ENCODE results near the gene SLAMF7.
"Not testable (repeated sequence)": the region's sequence is repeated elsewhere in the genome, so short reads cannot be mapped to it uniquely, and the experiment has no call there.

The SLAMF7 gene, protein sequence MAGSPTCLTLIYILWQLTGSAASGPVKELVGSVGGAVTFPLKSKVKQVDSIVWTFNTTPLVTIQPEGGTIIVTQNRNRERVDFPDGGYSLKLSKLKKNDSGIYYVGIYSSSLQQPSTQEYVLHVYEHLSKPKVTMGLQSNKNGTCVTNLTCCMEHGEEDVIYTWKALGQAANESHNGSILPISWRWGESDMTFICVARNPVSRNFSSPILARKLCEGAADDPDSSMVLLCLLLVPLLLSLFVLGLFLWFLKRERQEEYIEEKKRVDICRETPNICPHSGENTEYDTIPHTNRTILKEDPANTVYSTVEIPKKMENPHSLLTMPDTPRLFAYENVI

DNA sequence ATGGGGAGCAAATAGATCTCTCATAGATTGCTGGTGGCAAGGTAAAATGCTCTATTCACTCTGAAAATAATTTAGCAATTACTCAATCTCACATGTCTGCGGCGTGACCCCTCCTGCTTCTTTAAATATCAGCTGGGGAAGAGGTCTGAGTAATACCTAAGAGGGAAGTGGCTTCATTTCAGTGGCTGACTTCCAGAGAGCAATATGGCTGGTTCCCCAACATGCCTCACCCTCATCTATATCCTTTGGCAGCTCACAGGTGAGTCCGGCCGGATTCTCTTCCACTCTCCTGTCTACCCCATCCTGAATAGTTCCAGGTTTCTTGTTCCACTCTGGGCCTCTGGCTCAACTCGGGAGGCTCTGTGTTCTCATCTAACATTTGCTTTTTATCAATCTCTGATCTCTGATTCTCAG, at the start of gene SLAMF7:
SLAMF7 (plus strand) TSS at position 150 of the 414 bp plus-strand sequence; CDS start at position 205, 55 bp downstream.
- H3K27ac ChIP-seq: no peak within 1 kb of the TSS
- TF ChIP-seq, protein P1, sequence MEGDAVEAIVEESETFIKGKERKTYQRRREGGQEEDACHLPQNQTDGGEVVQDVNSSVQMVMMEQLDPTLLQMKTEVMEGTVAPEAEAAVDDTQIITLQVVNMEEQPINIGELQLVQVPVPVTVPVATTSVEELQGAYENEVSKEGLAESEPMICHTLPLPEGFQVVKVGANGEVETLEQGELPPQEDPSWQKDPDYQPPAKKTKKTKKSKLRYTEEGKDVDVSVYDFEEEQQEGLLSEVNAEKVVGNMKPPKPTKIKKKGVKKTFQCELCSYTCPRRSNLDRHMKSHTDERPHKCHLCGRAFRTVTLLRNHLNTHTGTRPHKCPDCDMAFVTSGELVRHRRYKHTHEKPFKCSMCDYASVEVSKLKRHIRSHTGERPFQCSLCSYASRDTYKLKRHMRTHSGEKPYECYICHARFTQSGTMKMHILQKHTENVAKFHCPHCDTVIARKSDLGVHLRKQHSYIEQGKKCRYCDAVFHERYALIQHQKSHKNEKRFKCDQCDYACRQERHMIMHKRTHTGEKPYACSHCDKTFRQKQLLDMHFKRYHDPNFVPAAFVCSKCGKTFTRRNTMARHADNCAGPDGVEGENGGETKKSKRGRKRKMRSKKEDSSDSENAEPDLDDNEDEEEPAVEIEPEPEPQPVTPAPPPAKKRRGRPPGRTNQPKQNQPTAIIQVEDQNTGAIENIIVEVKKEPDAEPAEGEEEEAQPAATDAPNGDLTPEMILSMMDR (conservative IDR thresholded peaks at IDR 0.05): no peak
- no peak for TF ChIP-seq ZFX (IDR thresholded peaks at IDR 0.05)

DNA sequence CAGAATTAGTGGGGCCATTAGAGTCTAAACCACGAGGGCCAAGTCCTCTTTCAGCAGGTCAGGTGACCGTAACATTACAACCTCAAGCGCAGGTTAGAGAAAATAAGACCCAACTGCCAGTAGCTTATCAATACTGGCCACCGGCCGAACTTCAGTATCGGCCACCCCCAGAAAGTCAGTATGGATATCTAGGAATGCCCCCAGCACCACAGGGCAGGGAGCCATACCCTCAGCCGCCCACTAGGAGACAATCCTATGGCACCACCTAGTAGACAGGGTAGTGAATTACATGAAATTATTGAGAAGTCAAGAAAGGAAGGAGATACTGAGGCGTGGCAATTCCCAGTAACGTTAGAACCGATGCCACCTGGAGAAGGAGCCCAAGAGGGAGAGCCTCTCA, 46.7 kb upstream of the SLAMF7 start:
- not testable (repeated sequence) for H3K27ac ChIP-seq

DNA sequence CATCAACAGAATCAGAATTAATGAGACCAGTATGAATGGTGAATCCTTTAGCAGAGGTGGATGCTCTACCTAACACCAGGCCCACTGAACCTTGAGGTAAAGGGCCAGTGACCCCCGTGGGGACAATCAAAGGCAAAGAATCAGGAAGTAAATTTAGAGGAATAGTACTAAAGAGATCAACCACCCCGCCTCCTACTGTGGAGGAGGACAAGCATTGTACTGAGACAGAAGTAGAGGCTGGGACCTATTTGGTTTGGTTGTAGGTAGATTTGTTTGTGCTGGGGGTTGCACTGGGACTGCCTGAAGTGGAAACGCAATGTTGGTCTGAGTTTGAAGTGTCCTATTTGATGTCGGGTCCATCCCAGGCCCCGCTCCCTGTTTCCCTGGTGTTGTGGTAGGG, 36.9 kb upstream of the SLAMF7 start:
- no peak overlapping the region for H3K27ac ChIP-seq
- TF ChIP-seq, protein P1 (conservative IDR thresholded peaks at IDR 0.05): no peak
- no peak for TF ChIP-seq ZFX (IDR thresholded peaks at IDR 0.05)

DNA sequence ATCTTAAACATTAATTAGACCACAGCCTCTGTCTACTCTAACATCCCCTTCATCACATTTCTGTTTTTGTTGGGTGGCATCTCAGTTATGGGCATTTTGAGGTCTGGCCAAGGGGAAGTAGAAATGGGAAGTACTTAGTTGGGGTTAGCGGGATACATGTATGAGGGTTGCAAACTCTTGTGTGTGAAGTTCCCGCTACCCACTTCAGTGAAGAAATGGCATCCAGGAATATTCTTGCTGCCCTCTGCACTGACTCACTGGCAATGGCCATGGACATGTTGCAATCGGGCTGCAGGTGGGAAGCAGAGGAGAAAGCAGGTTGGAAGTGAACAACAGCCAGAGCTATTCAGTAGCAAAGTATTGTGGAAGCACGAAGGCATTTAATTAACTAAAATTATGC, 34.8 kb upstream of the SLAMF7 start:
- no peak for TF ChIP-seq ZFX (IDR thresholded peaks at IDR 0.05)
- TF ChIP-seq, protein P1 (conservative IDR thresholded peaks at IDR 0.05): no peak
- no peak overlapping the region for H3K27ac ChIP-seq

DNA sequence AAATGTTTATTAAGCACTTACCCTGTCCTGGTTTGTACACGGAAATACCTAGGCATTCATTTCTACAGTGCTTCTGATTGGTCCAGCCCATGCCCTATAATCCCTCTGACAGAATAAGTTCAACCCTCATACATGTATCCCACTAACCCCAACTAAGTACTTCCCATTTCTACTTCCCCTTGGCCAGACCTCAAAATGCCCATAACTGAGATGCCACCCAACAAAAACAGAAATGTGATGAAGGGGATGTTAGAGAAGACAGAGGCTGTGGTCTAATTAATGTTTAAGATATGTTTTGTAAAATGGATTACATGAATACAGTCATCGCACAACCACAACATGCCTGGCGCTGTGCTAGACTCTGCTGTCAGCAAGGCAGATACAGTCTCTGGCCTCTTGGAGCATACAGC, 33.8 kb upstream of the SLAMF7 start:
- not testable (repeated sequence) for H3K27ac ChIP-seq

DNA sequence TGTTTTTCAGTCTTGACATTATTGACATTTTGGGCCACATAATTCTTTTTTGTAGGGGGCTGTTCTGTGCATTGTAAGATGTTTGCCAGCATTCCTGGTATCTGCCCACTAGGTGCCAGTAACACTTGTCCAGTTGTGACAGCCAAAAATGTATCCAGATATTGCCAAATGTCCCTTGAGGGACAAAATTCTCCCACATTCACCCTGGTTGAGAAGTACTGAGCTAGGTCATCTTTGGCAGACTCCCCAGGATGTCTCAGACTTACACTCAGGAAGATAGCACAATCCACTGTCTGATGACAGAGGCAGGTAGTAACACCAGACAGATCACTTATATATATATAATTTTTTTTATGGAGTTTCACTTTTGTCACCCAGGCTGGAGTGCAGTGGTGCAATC, 33.3 kb upstream of the SLAMF7 start:
- no peak overlapping the region for H3K27ac ChIP-seq
- no peak for TF ChIP-seq ZFX (IDR thresholded peaks at IDR 0.05)
- TF ChIP-seq, protein P1 (conservative IDR thresholded peaks at IDR 0.05): no peak

DNA sequence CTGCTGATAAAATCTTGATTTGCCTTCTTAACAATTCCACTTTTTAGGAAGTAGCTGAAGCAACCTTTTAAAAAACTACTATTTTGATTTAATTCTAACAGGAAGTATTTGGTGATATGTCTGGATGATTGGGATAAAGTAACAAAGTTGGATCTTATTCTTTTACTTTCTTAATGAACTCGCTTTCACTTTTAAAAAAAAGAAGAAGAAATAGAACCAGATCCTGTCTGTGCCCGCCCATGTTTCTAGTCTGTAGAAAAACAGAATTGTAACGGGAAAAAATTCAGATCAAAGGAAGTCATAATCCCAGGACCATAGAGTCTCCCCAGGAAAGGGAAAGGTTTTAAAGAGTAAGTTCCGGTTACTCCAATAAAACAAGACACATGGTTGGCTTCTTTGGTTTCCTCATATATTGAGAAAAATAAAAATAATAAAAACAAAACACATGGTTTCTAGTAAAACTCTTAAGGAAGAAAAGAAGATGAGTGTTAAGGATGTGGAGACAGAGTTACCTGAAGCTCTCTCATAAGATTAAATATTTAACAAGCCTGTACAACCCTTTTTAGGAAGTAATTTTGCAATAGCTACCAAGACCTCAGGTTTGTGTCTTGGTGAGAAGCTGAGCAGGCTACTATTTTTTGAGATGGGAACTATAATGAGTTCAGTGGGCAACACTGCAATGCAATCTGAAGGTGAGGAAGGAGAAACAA, 32.4 kb upstream of the SLAMF7 start:
- H3K27ac ChIP-seq: no peak overlapping the region
- no peak for TF ChIP-seq ZFX (IDR thresholded peaks at IDR 0.05)
- TF ChIP-seq, protein P1 (conservative IDR thresholded peaks at IDR 0.05): no peak

DNA sequence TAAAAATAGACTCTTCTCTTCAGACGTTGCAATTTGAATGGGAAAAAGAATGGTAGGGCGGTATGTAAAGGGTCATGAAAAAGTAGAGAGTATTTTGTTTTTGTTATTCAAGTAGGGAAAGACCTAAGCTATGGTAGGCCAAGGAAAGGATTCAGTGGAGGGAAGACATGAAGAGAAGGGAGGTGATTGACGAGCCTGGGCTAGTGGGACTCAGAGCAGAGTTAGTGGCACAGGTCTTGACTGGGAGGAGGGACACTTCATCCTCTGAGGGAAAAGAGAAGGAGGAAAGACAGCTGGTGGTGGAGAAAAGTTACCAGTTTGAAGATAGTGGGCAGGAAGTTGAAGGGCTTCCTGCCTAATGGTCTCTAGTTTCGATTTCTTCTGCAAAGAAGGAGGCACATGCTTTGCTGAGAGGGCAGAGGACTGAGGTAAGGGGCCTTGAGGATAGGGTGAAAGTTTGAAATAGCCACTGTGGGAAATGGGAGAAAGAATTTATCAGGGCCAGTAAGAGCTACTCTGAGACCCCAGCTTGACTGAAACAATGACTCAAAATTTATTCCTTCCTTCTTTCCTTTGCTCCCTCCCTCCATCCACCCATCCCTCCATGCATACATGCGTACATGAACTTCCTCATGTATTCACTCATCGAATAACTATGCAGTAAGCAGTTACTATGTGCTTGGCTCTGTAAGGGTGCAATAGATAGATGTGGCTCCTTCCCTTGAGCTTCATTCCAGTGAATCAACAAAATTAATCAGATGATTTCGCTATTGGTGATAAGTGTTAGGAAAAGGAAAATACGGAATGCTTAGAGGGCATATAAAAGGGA, 31.6 kb upstream of the SLAMF7 start:
- TF ChIP-seq ZFX (IDR thresholded peaks at IDR 0.05): no peak
- TF ChIP-seq, protein P1 (conservative IDR thresholded peaks at IDR 0.05): no peak
- no peak overlapping the region for H3K27ac ChIP-seq

Data from C4-2B (cell line).